HTERT RPE-1 (cell line): ENCODE data around the gene U2AF2.
"Not testable (repeated sequence)": the region's sequence is repeated elsewhere in the genome, so short reads cannot be mapped to it uniquely, and the experiment has no call there.

Experiments
- in situ Hi-C: fragments of 300-500 bp; cut with MboI; formaldehyde crosslinking; loops from 4 replicates; pipeline ENCODE4 v1.14.3; 2020; ENCODE audit warnings: low sequenced_read_pairs

U2AF2 gene

DNA sequence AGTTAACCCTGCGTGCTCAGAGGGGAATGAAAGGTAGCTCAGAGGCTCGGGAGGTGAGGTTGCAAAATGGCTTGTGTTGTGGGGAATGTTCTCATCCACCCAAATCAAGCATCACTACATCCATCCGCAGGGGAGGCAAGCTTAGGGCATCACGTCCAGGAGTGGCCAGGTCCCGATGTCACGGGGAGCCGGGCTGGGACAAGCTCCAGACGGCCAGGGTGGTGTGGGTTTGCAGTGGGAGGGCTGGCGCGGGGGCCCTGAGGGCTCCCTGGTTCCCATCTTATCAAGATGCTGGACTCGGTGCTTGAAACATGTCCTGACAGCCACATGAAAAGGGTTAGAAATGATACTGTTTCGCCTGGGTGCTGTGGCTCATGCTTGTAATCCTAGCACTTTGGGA is 46.0 kb downstream of the U2AF2 start:
- in situ Hi-C loops: no loop called here

GRCh38 chr19:55702131-55702627 is 47.3 kb downstream of the U2AF2 start:
- in situ Hi-C loops: no loop called here

GRCh38 chr19:55703790-55704215 is 49.0 kb downstream of the U2AF2 start:
- in situ Hi-C loops: no loop called here

- in situ Hi-C loops: no loop called here
Measured at GRCh38 chr19:55704494-55705245, 49.8 kb downstream of the U2AF2 start.

DNA sequence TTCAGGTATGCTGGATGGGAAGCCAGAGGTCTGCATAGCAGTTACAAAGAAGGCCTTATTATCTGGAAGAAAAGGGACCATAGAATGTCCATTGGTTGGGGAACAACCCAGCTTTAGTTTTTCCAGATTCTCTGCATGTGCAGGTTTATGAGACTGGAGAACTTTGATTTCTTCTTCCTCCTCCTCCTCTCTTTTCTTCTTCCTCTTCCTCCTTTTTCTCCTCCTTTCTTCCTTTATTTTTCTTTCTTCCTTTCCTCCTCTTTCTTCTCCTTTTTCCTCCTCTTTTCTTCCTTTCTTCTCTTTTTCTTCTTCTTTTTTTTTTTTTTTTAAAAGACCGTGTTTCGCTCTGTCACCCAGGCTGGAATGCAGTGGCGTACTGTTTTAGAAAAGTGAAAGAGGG is 51.1 kb downstream of the U2AF2 start:
- in situ Hi-C loops: no loop called here

DNA sequence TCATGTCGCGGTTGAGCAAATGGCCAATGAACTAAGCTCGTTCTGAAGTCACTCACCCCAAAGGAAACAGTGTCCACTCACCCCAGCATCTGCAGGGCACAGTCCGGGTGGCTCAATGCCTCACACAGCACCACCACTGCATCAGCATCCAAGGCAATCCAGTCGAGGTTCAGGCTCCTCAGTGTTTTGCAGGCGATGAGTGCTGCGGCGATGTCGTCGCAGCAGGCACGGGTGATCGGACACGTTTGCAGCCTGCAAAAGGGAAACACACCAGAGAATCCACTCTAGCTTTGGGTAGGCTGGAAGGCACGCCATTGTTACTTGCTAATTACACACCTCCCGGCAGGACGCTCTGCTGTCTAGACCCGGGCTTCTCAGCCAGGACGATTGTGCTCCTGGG is 56.9 kb downstream of the U2AF2 start:
- in situ Hi-C loops: no loop called here

- in situ Hi-C loops: no loop called here
Measured at GRCh38 chr19:55712804-55713631, 58.2 kb downstream of the U2AF2 start.

DNA sequence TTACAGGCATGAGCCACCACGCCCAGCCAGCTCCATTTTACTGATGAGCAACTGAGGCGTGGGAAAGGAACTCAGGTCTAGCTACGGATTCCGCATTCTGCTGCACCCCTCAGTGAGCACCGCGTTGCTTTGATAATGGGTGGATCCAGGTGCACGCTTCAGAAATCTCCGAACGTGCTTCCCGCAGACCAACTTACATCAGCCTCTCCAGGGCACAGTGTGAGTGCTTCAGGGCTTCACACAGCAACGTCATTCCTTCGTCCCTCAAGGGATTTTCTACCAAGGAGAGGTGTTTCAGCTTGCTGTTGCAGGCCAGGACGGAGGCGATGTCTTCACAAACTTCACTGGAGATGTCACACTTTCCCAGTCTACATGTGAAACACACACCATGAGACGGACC is 61.7 kb downstream of the U2AF2 start:
- in situ Hi-C loops: no loop called here

- in situ Hi-C loops: no loop called here
Measured at GRCh38 chr19:55717251-55717650, 62.4 kb downstream of the U2AF2 start.

DNA sequence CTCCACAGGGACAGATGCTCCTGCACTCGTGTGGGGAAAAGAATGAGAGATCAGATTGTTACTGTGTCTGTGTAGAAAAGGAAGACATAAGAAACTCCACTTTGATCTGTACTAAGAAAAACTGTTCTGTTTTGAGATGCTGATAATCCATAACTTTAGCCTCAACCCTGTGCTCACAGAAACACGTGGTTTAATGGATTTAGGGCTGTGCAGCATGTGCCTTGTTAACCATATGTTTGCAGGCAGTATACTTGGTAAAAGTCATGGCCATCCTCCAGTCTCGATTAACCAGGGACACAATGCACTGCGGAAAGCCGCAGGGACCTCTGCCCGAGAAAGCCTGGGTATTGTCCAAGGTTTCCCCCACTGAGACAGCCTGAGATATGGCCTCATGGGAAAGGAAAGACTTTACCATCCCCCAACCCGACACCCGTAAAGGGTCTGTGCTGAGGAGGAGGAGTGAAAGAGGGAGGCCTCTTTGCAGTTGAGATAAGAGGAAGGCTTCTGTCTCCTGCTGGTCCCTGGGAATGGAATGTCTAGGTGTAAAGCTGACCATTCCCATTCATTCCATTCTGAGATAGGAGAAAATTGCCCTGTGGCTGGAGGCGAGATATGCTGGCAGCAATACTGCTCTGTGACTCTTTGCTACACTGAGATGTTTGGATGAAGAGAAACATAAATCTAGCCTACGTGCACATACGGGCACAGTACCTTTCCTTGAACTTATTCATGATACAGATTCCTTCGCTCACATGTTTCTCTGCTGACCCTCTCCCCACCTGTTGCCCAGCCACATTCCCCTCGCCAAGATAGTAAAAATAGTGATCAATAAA is 63.3 kb downstream of the U2AF2 start:
- in situ Hi-C loops: not testable (repeated sequence)

- in situ Hi-C loops: no loop called here
Measured at GRCh38 chr19:55720214-55720746, 65.4 kb downstream of the U2AF2 start.

GRCh38 chr19:55720801-55721200 is 66.0 kb downstream of the U2AF2 start:
- in situ Hi-C loops: no loop called here

GRCh38 chr19:55723491-55723890 is 68.7 kb downstream of the U2AF2 start:
- in situ Hi-C loops: no loop called here
